ENCODE results near the gene CREG1.
"Not testable (repeated sequence)": the region's sequence is repeated elsewhere in the genome, so short reads cannot be mapped to it uniquely, and the experiment has no call there.

CREG1 gene

GRCh38 chr1:167564612-167565270 is 11.2 kb upstream of the CREG1 start:
- peak; percentile 36 for DNase-seq (ENCODE audit: low spot score)

GRCh38 chr1:167563579-167564246 is 10.2 kb upstream of the CREG1 start:
- DNase-seq (ENCODE audit: low spot score), result peak; percentile 76

GRCh38 chr1:167562702-167563101 is 9.1 kb upstream of the CREG1 start:
- no peak for DNase-seq (ENCODE audit: low spot score)

- DNase-seq (ENCODE audit: low spot score), result no peak
These were observed 8.2 kb upstream of the CREG1 start for GRCh38 chr1:167561753-167562152.

- DNase-seq (ENCODE audit: low spot score), result peak; percentile 72
These were observed 2.6 kb upstream of the CREG1 start for GRCh38 chr1:167555971-167556714.

GRCh38 chr1:167555072-167555471 is 1.5 kb upstream of the CREG1 start:
- not testable (repeated sequence) for DNase-seq (ENCODE audit: low spot score)

- DNase-seq (ENCODE audit: low spot score), result no peak
These were observed 642 bp upstream of the CREG1 start for GRCh38 chr1:167554028-167554779.

- DNase-seq (ENCODE audit: low spot score), result no peak
These were observed 2.2 kb downstream of the CREG1 start for GRCh38 chr1:167551362-167551761.

- DNase-seq (ENCODE audit: low spot score), result no peak
These were observed 5.3 kb downstream of the CREG1 start for GRCh38 chr1:167548059-167548932.

- DNase-seq (ENCODE audit: low spot score), result peak; percentile 39
These were observed 6.6 kb downstream of the CREG1 start for GRCh38 chr1:167546935-167547334.

GRCh38 chr1:167545349-167545748 is 8.2 kb downstream of the CREG1 start:
- no peak for DNase-seq (ENCODE audit: low spot score)

- DNase-seq (ENCODE audit: low spot score), result no peak
These were observed 9.0 kb downstream of the CREG1 start for GRCh38 chr1:167544447-167545093.

- DNase-seq (ENCODE audit: low spot score), result no peak
These were observed 10.2 kb downstream of the CREG1 start for GRCh38 chr1:167543199-167543990.

- no peak for DNase-seq (ENCODE audit: low spot score)
These were observed 11.2 kb downstream of the CREG1 start for GRCh38 chr1:167542109-167543032.

GRCh38 chr1:167541610-167542009 is 12.0 kb downstream of the CREG1 start:
- DNase-seq (ENCODE audit: low spot score), result no peak

- DNase-seq (ENCODE audit: low spot score), result peak; percentile 13
These were observed 12.6 kb downstream of the CREG1 start for GRCh38 chr1:167541003-167541402.

- no peak for DNase-seq (ENCODE audit: low spot score)
These were observed 14.9 kb downstream of the CREG1 start for GRCh38 chr1:167538657-167539056.

- peak; percentile 66 for DNase-seq (ENCODE audit: low spot score)
These were observed 19.7 kb downstream of the CREG1 start for GRCh38 chr1:167533851-167534300.
